ENCODE results near the gene GRIK4. TPM values are rescaled to one million over a fixed set of nuclear protein-coding genes. Genes with fewer than 3 reads are reported as not detected.

GRIK4 gene
- polyA plus RNA-seq, 1 experiment, result 0.55 TPM

DNA sequence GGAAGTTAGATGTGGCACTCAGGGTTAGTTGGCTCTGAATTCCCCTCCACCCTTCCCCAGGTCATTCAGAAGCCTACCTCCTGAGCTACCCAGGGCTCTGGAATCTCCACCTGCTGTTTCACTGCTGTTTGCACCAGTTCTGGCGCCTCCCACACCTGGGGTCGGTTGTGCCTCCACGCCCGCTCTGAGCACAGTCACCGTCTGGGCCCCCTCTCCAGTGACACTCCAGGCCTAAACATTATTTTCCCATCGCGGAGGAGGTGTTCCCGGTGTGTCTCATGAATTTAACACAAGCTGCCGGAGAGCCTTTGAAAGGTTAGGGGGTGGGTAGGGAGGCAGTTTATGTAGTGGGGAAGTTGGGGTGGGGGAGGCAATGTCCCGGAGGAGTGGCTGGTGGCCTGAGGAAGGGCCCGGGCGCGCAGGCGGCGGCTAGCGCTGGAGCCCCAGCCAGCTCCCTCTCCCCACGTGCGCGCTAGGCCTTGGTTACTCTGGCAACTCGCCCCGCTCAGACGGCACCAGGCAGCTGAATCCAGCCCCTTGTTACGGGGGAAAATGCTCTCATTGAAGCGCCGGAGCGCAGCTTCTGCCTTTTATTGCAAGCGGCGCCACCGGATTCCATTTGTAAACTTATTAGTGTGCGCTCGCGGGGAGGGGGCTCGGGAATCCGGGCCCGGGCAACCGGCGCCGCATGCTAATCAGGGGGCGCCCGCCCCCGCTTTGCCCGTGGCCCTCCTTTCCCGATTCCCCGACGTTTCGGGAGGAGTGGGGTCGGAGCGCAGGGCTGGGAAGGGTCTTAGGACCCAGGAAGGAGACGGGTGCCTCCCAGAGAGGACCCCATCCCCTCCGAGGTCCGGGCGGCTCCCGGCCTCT lies 52.4 kb downstream of the GRIK4 start:
- TF ChIP-seq, protein P1, sequence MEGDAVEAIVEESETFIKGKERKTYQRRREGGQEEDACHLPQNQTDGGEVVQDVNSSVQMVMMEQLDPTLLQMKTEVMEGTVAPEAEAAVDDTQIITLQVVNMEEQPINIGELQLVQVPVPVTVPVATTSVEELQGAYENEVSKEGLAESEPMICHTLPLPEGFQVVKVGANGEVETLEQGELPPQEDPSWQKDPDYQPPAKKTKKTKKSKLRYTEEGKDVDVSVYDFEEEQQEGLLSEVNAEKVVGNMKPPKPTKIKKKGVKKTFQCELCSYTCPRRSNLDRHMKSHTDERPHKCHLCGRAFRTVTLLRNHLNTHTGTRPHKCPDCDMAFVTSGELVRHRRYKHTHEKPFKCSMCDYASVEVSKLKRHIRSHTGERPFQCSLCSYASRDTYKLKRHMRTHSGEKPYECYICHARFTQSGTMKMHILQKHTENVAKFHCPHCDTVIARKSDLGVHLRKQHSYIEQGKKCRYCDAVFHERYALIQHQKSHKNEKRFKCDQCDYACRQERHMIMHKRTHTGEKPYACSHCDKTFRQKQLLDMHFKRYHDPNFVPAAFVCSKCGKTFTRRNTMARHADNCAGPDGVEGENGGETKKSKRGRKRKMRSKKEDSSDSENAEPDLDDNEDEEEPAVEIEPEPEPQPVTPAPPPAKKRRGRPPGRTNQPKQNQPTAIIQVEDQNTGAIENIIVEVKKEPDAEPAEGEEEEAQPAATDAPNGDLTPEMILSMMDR (IDR thresholded peaks at IDR 0.05; ENCODE audit: low read depth, low read length), result no peak
- H3K4me3 ChIP-seq (ENCODE audit: low read depth, low read length), result peak overlapping the region; percentile 47; the same call in 1 of the 2 replicates

GRCh38 chr11:120564573-120565311 lies 53.2 kb downstream of the GRIK4 start:
- H3K27ac ChIP-seq (ENCODE audit: low read depth, low read length), result no peak overlapping the region
- no peaks in the 10 kb centered on the region; the same call in 1 of the 2 replicates for H3K9me3 ChIP-seq (ENCODE audit: control insufficient read depth, insufficient read depth, low read length)
- ChIA-PET CTCF (interaction anchor here (0.6 to 1.4 kb wide), 6 partner anchors 21 to 150 kb away, joined by 3 to 5 read pairs (median 4); no protein-coding TSS in a partner anchor), POLR2A (interaction anchor here (0.5 kb wide), 1 partner anchor 44 kb away, joined by 5 read pairs; no protein-coding TSS in a partner anchor)
- peak overlapping the region; percentile 47 for H3K4me3 ChIP-seq (ENCODE audit: low read depth, low read length)
- no peaks in the 10 kb centered on the region for H3K27me3 ChIP-seq (ENCODE audit: control insufficient read depth, insufficient read depth, low read length)
- TF ChIP-seq, protein P1 (IDR thresholded peaks at IDR 0.05; ENCODE audit: low read depth, low read length), result peak; percentile 32
- DNase-seq (ENCODE audit: low read depth, low spot score), result no peak

More for the DNA sequence above, 52.4 kb downstream of the GRIK4 start:
- no peak for DNase-seq (ENCODE audit: low read depth, low spot score)
- H3K27me3 ChIP-seq (ENCODE audit: control insufficient read depth, insufficient read depth, low read length), result no peaks in the 10 kb centered on the region
- POLR2A ChIA-PET, result interaction anchor here (0.7 to 1.4 kb wide), 2 partner anchors 12 to 17 kb away, joined by 3 to 6 read pairs; no protein-coding TSS in a partner anchor
- no peaks in the 10 kb centered on the region; the same call in 1 of the 2 replicates for H3K9me3 ChIP-seq (ENCODE audit: control insufficient read depth, insufficient read depth, low read length)
- CTCF ChIA-PET, result interaction anchor here (0.6 to 1.8 kb wide), 8 partner anchors 20 to 151 kb away, joined by 3 to 6 read pairs (median 4); partner anchors contain the start of gene GRIK4
- no peak overlapping the region for H3K27ac ChIP-seq (ENCODE audit: low read depth, low read length)

DNA sequence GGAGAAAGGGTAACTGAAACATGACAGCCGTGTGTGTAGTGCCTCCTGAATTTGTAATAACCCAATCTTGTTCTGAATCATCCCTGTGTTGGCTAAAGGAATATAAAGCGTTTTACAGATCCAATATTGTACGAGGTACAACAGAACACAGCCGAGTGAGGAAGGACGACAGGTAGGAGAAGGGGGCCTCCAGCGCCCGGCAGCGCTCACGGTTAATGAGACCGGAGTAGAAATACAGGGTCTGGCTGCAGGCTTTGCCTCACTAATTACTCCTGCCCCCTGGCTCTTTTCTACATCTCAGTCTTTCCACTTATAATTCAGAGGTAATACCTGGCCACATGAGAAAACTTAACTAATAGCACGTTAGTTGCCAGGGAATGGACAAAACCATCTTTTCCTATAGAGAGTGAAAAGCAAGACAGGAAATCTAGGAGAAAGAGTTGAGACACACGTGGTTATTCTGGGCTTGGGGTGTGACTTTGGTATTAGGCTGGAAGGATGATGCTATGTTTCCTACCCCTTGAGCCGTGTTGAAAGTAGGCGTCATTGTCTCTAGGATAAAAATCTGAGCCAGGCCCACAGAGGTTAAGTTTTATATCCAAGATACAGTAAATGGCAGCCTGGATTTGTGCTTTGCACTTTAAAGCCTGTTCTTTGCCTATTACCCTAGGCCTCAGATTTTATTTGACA lies 54.1 kb downstream of the GRIK4 start:
- H3K4me3 ChIP-seq (ENCODE audit: low read depth, low read length), result no peak overlapping the region
- CTCF ChIA-PET, result interaction anchor here (1.4 kb wide), 1 partner anchor 22 kb away, joined by 3 read pairs; no protein-coding TSS in a partner anchor

GRCh38 chr11:120566176-120566575 lies 54.6 kb downstream of the GRIK4 start:
- Histone ChIP-seq H3K27ac (ENCODE audit: low read depth, low read length) (no peak overlapping the region), H3K9me3 (ENCODE audit: control insufficient read depth, insufficient read depth, low read length) (no peaks in the 10 kb centered on the region; the same call in 1 of the 2 replicates), H3K27me3 (ENCODE audit: control insufficient read depth, insufficient read depth, low read length) (no peaks in the 10 kb centered on the region), H3K4me3 (ENCODE audit: low read depth, low read length) (no peak overlapping the region)
- TF ChIP-seq, protein P1 (IDR thresholded peaks at IDR 0.05; ENCODE audit: low read depth, low read length), result no peak
- CTCF ChIA-PET, result interaction anchor here (0.7 kb wide), 1 partner anchor 369 kb away, joined by 3 read pairs; no protein-coding TSS in a partner anchor
- no peak for DNase-seq (ENCODE audit: low read depth, low spot score)
- POLR2A ChIA-PET, result interaction anchor here (1.0 kb wide), 1 partner anchor 20 kb away, joined by 4 read pairs; no protein-coding TSS in a partner anchor

More for the DNA sequence above, 54.1 kb downstream of the GRIK4 start:
- TF ChIP-seq, protein P1 (IDR thresholded peaks at IDR 0.05; ENCODE audit: low read depth, low read length), result no peak
- POLR2A ChIA-PET, result interaction anchor here (1.0 kb wide), 1 partner anchor 19 kb away, joined by 4 read pairs; no protein-coding TSS in a partner anchor
- DNase-seq (ENCODE audit: low read depth, low spot score), result no peak
- H3K9me3 ChIP-seq (ENCODE audit: control insufficient read depth, insufficient read depth, low read length), result no peaks in the 10 kb centered on the region; the same call in 1 of the 2 replicates
- no peak overlapping the region for H3K27ac ChIP-seq (ENCODE audit: low read depth, low read length)
- no peaks in the 10 kb centered on the region for H3K27me3 ChIP-seq (ENCODE audit: control insufficient read depth, insufficient read depth, low read length)

Data from AG04450 (cell line).